Bronchial epithelial cell (primary cell): ENCODE measurements around the gene DHRS1. TPM values are rescaled to one million over a fixed set of nuclear protein-coding genes. Genes with fewer than 3 reads are reported as not detected.
A peak's percentile ranks its signal among the peaks of the same experiment; 100 is the strongest.

Experiments
- DNase-seq: peaks from one replicate; pipeline ENCODE4 v3.0.0-alpha.2; 2010; ENCODE audit warnings: low read depth
- FAIRE-seq: peaks from 2 replicates; lab custom pipeline; 2011; peaks lifted over from hg19 to GRCh38; lab: Jason Lieb, UNC
- H3K27me3 ChIP-seq: 2 replicates; pipeline ENCODE4 v1.5.1; 2011; ENCODE audit warnings: low read length; ENCODE audit not compliant: control insufficient read depth, insufficient read depth
- H3K36me3 ChIP-seq: 2 replicates; pipeline ENCODE4 v1.5.1; 2011; ENCODE audit warnings: low read length; ENCODE audit not compliant: control insufficient read depth, insufficient read depth
- H3K4me3 ChIP-seq: 2 replicates; pipeline ENCODE4 v1.5.1; 2011; ENCODE audit warnings: mild to moderate bottlenecking, low read depth, low read length, control low read depth
- CTCF ChIP-seq: IDR thresholded peaks from 2 replicates; pipeline ENCODE4 v1.5.1; 2011; ENCODE audit warnings: mild to moderate bottlenecking, moderate library complexity, low read length, control low read depth, inconsistent platforms; ENCODE audit not compliant: insufficient read depth, severe bottlenecking
- total RNA-seq: library from RNA; depleted of rRNA; stranded (reverse); fragments of >200 nt; gene quantifications from 2 replicates; pipeline ENCODE4 v1.2.1, GENCODE V29; 2014

DHRS1 gene
- total RNA-seq, 1 donor from 2014 or later = 16.6 TPM

DNA sequence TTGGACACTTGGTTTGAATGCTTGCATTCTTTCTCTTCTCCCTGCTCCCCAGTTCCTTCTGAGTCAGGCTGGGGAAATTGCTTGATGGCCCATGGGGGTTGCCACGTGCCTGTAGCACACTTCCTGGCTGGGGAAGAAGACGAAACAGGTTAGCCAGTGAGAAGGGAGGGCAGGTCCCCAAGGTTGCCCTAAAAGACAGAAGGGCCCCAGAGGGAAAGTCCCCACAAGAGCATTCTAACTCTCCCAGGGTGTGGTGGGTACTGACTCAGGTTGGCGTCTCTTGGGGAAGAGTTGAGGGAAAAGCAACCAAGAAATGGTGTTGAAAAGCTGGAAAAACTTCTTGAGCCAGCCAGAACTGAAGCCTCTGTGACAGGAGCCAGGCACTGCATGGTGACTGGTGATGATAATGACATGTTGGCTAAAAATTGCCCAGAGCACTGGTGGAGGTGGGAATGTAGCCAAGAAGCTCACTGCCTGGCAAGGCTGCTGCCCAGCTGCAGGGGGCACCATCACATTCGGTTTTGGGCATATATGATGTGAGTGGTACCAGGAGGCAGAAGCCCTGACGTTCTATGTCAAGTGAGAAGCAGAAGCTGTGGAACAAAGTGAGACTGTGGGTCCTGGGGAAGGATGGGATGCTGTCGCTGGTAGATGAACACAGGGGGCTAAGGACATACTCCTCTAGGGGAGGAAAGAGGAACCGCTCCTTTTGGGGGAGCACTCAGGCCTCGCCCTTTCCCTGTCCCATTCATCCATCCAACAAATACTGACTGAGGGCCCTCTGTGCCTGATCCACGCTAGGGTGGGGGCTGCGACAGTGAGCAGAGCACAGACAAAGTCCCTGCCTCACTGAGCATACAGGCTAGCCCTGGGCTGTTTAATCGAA is 20.0 kb downstream of the DHRS1 start:
- Histone ChIP-seq H3K4me3 (no peak overlapping the region), H3K27me3 (no peaks in the 10 kb centered on the region), H3K36me3 (no peaks in the 10 kb centered on the region)
- DNase-seq (peak; percentile 62), FAIRE-seq (no peak)
- TF ChIP-seq CTCF = peak; percentile 48

- no peak for FAIRE-seq
- no peaks in the 10 kb centered on the region for H3K36me3 ChIP-seq
These were observed 21.2 kb downstream of the DHRS1 start for GRCh38 chr14:24278424-24278823.

DNA sequence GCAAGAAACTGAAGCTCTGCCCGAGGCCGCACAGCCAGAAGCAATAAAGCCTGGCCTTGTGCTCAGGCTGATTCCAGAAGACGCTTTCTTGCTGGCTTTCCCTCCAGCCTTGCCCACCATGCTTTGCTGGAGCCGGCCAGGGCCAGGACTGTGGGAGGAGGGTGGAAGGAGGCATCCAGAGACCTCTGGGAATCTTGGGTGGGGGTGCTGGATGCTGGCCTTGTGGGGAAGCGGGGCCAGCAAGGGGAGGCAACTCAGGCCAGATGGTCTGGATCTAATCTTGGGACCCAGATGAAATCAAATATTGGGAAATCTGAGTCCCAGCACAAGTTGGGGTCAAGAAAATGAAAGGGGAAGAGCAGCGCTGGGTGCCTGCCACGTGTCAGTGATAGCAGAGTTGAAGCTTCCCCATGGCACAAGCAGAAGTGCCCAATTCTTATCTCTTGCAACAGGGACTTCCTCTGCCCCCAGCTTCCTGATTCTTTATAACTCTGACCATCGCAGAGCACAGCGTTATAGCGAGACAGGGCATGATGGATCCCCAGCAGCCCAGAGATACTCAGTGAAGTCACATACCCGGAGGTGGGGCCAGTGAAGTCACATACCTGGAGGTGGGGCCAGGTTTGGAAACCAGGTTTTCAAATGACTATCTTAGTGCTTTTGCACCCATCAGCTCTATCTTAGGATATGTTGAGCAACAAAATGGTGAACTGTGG is 21.8 kb downstream of the DHRS1 start:
- H3K4me3 ChIP-seq = no peak overlapping the region
- no peak for FAIRE-seq
- H3K36me3 ChIP-seq = no peaks in the 10 kb centered on the region
- H3K27me3 ChIP-seq = no peaks in the 10 kb centered on the region
- DNase-seq = no peak
- no peak for TF ChIP-seq CTCF

More at GRCh38 chr14:24278424-24278823, 21.2 kb downstream of the DHRS1 start:
- no peak for DNase-seq
- no peak for TF ChIP-seq CTCF
- Histone ChIP-seq H3K27me3 (no peaks in the 10 kb centered on the region), H3K4me3 (no peak overlapping the region)

- Histone ChIP-seq H3K36me3 (no peaks in the 10 kb centered on the region), H3K27me3 (no peaks in the 10 kb centered on the region), H3K4me3 (no peak overlapping the region)
- FAIRE-seq (no peak), DNase-seq (no peak)
- TF ChIP-seq CTCF = no peak
These were observed 22.5 kb downstream of the DHRS1 start for GRCh38 chr14:24277071-24277470.

DNA sequence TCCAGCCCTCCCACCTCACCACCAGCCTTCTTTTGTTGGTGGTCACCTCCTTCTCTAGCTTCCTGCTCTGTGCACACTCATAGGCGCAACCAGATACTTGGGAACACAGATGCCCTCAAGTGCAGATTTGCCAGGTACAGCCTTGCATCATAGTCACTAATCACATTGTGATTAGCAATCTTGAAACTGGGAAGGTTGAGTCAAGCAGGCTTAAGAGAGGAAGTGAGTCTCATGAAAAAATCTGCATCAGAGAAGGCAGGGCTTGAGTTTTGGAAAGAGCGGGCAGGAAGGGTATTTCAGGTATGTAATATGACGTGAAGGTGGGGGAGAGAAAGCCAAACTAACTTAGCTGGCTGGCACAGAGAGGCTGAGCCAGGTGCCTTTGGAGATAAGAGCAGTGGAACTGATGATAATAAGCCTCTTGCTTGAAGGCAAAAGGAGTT is 25.5 kb downstream of the DHRS1 start:
- H3K4me3 ChIP-seq = no peak overlapping the region
- FAIRE-seq (peak; percentile 66), DNase-seq (peak; percentile 100)
- no peaks in the 10 kb centered on the region for H3K27me3 ChIP-seq
- H3K36me3 ChIP-seq = peaks cover 9% of the 10 kb centered on the region
- TF ChIP-seq CTCF = no peak
